ENCODE measurements around the gene APOC3. TPM values are rescaled to one million over a fixed set of nuclear protein-coding genes. Genes with fewer than 3 reads are reported as not detected.

APOC3 gene
- total RNA-seq (2012; rRNA removed) (not detected in 2 replicates), polyA plus RNA-seq (2012; rRNA removed) (not detected in 2 replicates), Bru-seq, nascent RNA (not detected), BruChase-seq, experiment 1, labeled RNA remaining after a 6-hour chase (not detected), BruChase-seq, experiment 2, labeled RNA remaining after a 2-hour chase (not detected)
- not detected in 2 replicates for polyA plus RNA-seq (2012; cell fraction: cytosol; rRNA removed)
- polyA plus RNA-seq (2012; cell fraction: nucleus; rRNA removed; ENCODE audit: low replicate concordance), result not detected in 2 replicates
- long read RNA-seq, result 0 reads

- in situ Hi-C loops (cut with MboI; ENCODE audit: low sequenced_read_pairs) (no loop called here), dilution Hi-C loops (cut with HindIII; ENCODE audit: low sequenced_read_pairs, unreplicated experiment) (no loop called here), intact Hi-C loops (cut with micrococcal nuclease) (no loop called here)
- Histone ChIP-seq H3K23ac (ENCODE audit: low read depth, low read length) (no peak within 1 kb of the TSS), H2BK20ac (ENCODE audit: low read depth, low read length) (no peak within 1 kb of the TSS), H3K9me1 (ENCODE audit: insufficient read depth, low read length) (no peaks in the 10 kb centered on the region), H3K4me3 (ENCODE audit: insufficient read depth, low read depth, low read length) (no peak within 1 kb of the TSS), H2AK9ac (replicated peaks; ENCODE audit: low read depth, low read length, poor library complexity) (no peak within 1 kb of the TSS), H4K5ac (ENCODE audit: low read depth, low read length) (no peak within 1 kb of the TSS), H4K20me1 (ENCODE audit: insufficient read depth, low read length) (no peaks in the 10 kb centered on the region), H3K4ac (ENCODE audit: low read depth, low read length) (no peak within 1 kb of the TSS), H2AFZ (replicated peaks; ENCODE audit: low read length, poor library complexity) (peak within 1 kb of the TSS; percentile 39), H2AK5ac (ENCODE audit: low read depth, low read length) (no peak within 1 kb of the TSS), H3K36me3 (ENCODE audit: control insufficient read depth, insufficient read depth, low read length) (no peaks in the 10 kb centered on the region), H3K79me1 (ENCODE audit: low read depth in 1 of 2, low read length in 2 of 2) (no peaks in the 10 kb centered on the region), H3K4me2 (ENCODE audit: low read depth, low read length) (no peak within 1 kb of the TSS), H3K9me3 (ENCODE audit: control insufficient read depth, insufficient read depth, low read length) (no peaks in the 10 kb centered on the region), H2BK5ac (ENCODE audit: low read depth, low read length, poor library complexity, severe bottlenecking) (no peak within 1 kb of the TSS), H2BK15ac (ENCODE audit: low read depth, low read length) (no peak within 1 kb of the TSS), H3K4me1 (ENCODE audit: control insufficient read depth, insufficient read depth, low read length) (peaks cover 4% of the 10 kb centered on the region; the same call in 1 of the 2 replicates), H3K27ac (ENCODE audit: insufficient read depth, low read length) (no peak within 1 kb of the TSS), H3K9ac (ENCODE audit: low read depth, low read length) (no peak within 1 kb of the TSS), H3K27me3 (ENCODE audit: control insufficient read depth, insufficient read depth, low read length) (peaks cover 8% of the 10 kb centered on the region; the same call in 1 of the 2 replicates), H4K91ac (ENCODE audit: insufficient read depth, low read depth, low read length) (no peak within 1 kb of the TSS), H3K18ac (ENCODE audit: low read depth, low read length) (no peak within 1 kb of the TSS), H2BK120ac (ENCODE audit: low read depth, low read length) (no peak within 1 kb of the TSS), H4K8ac (ENCODE audit: low read depth in 2 of 2, low read length in 2 of 2) (no peak within 1 kb of the TSS), H3K56ac (ENCODE audit: extremely low read depth, insufficient read depth, low read length) (no peak within 1 kb of the TSS), H3K14ac (replicated peaks; ENCODE audit: low read depth, low read length) (no peak within 1 kb of the TSS)
- TF ChIP-seq CHD1 (IDR thresholded peaks at IDR 0.05; ENCODE audit: low read depth, low read length) (no peak), FOS (IDR thresholded peaks at IDR 0.05; ENCODE audit: low read depth, low read length) (no peak), USF2 (IDR thresholded peaks at IDR 0.05; ENCODE audit: low read depth, low read length) (no peak), RAD21 (IDR thresholded peaks at IDR 0.05; ENCODE audit: low read length) (no peak), MAZ (IDR thresholded peaks at IDR 0.05; ENCODE audit: borderline replicate concordance, low read depth, low read length) (no peak), MXI1 (IDR thresholded peaks at IDR 0.05; ENCODE audit: borderline replicate concordance, low read depth, low read length) (no peak), CEBPB (IDR thresholded peaks at IDR 0.05; ENCODE audit: low read depth, low read length) (peak; percentile 50; the same call in 1 of the 2 replicates), NFE2L2 (IDR thresholded peaks at IDR 0.05; ENCODE audit: low read depth, low read length) (no peak)
- BruUV-seq (replicated peaks), result no TSS peak
- POLR2A ChIA-PET (ENCODE audit: unreplicated experiment), result no interaction called here
- 87% methylated on average over 4 of the region's 9 CpGs; no CpG with 5 or more reads in 1 of the 2 experiments for WGBS, 2 experiments (ENCODE audit: extremely low coverage in 2 of 2, insufficient read length in 1 of 2)
- CTCF ChIA-PET, result no interaction called here
- ATAC-seq (ENCODE audit: low read depth), result peak; percentile 53
- peak; percentile 37 for DNase-seq
Observed at GRCh38 chr11:116829525-116830183, at the start of gene APOC3. Gene APOC3, plus strand, starts transcription at chr11:116829907. Its CDS starts 676 bp downstream, at chr11:116830583.
